ENCODE measurements around the gene PIP5K1B.

- TF ChIP-seq CTCF (conservative IDR thresholded peaks at IDR 0.05 in 1 of 2, IDR thresholded peaks at IDR 0.05 in 1 of 2; ENCODE audit: low read depth in 1 of 2, low read length in 2 of 2): no peak
- TF ChIP-seq EZH2 (IDR thresholded peaks at IDR 0.05; ENCODE audit: low read length, missing control alignments): no peak
Observed at GRCh38 chr9:68821911-68822310, 116.9 kb downstream of the PIP5K1B start.

All from fibroblast of lung (primary cell).